BJ (cell line): ENCODE data around the gene DGKB. TPM values are rescaled to one million over a fixed set of nuclear protein-coding genes. Genes with fewer than 3 reads are reported as not detected.

Experiments
- CTCF ChIA-PET: fragments of 350-600 bp; formaldehyde crosslinking; extraction: SDS; loops from one replicate; lab custom pipeline; 2021; ENCODE audit warnings: antibody characterized with exemption, inconsistent platforms; lab: Yijun Ruan, JAX
- POLR2A ChIA-PET: fragments of 300-600 bp; sonication (Branson Sonifier 250); formaldehyde crosslinking; extraction: SDS; loops from one replicate; lab custom pipeline; 2021; ENCODE audit warnings: antibody characterized with exemption; lab: Charles Lee
- DNase-seq: peaks from one replicate; pipeline ENCODE4 v3.0.0-alpha.2; 2011; ENCODE audit warnings: low read depth
- H3K27me3 ChIP-seq: 2 replicates; pipeline ENCODE4 v1.6.0; 2011; ENCODE audit warnings: low read length; ENCODE audit not compliant: control insufficient read depth, insufficient read depth
- H3K36me3 ChIP-seq: 2 replicates; pipeline ENCODE4 v1.5.1; 2011; ENCODE audit warnings: low read length; ENCODE audit not compliant: control insufficient read depth, insufficient read depth
- H3K4me3 ChIP-seq: 2 replicates; pipeline ENCODE4 v1.5.1; 2011; ENCODE audit warnings: low read depth, mild to moderate bottlenecking, control low read depth, low read length
- CTCF ChIP-seq: IDR thresholded peaks from 2 replicates; pipeline ENCODE4 v1.5.1; 2011; ENCODE audit warnings: low read depth, mild to moderate bottlenecking, control low read depth, inconsistent platforms, low read length, moderate library complexity; ENCODE audit not compliant: insufficient read depth
- polyA plus RNA-seq: library from polyadenylated mRNA; depleted of rRNA; stranded (reverse); fragments of >200 nt; gene quantifications from 2 replicates; pipeline ENCODE4 v1.2.3, GENCODE V29; 2011

The DGKB gene
- polyA plus RNA-seq, 1 experiment, result 0.09 TPM

GRCh38 chr7:14341200-14341775, 561.3 kb downstream of the DGKB start:
- H3K27me3 ChIP-seq, result no peaks in the 10 kb centered on the region
- no peaks in the 10 kb centered on the region for H3K36me3 ChIP-seq
- POLR2A ChIA-PET, result no interaction called here
- no peak for DNase-seq
- no peak overlapping the region for H3K4me3 ChIP-seq
- TF ChIP-seq CTCF, result no peak
- CTCF ChIA-PET, result no interaction called here

GRCh38 chr7:14340393-14341074, 562.0 kb downstream of the DGKB start:
- DNase-seq, result no peak
- no peaks in the 10 kb centered on the region for H3K27me3 ChIP-seq
- CTCF ChIA-PET, result no interaction called here
- TF ChIP-seq CTCF, result no peak
- no peaks in the 10 kb centered on the region for H3K36me3 ChIP-seq
- POLR2A ChIA-PET, result no interaction called here
- no peak overlapping the region for H3K4me3 ChIP-seq

- no peak for TF ChIP-seq CTCF
- no peak for DNase-seq
- no peaks in the 10 kb centered on the region for H3K36me3 ChIP-seq
- no peak overlapping the region for H3K4me3 ChIP-seq
- CTCF ChIA-PET, result no interaction called here
- POLR2A ChIA-PET, result no interaction called here
- no peaks in the 10 kb centered on the region for H3K27me3 ChIP-seq
Measured at GRCh38 chr7:14339861-14340260, 562.7 kb downstream of the DGKB start.

GRCh38 chr7:14336256-14336655, 566.3 kb downstream of the DGKB start:
- DNase-seq, result no peak
- TF ChIP-seq CTCF, result no peak
- ChIA-PET CTCF (no interaction called here), POLR2A (no interaction called here)
- Histone ChIP-seq H3K36me3 (no peaks in the 10 kb centered on the region), H3K4me3 (no peak overlapping the region), H3K27me3 (no peaks in the 10 kb centered on the region)

GRCh38 chr7:14332155-14332554, 570.4 kb downstream of the DGKB start:
- ChIA-PET CTCF (interaction anchor here (0.5 kb wide), 1 partner anchor 59 kb away, joined by 3 read pairs; no protein-coding TSS in a partner anchor), POLR2A (no interaction called here)
- no peak for TF ChIP-seq CTCF
- Histone ChIP-seq H3K36me3 (no peaks in the 10 kb centered on the region), H3K4me3 (no peak overlapping the region), H3K27me3 (no peaks in the 10 kb centered on the region)
- no peak for DNase-seq
